WERI-Rb-1 (cell line): ENCODE data around the gene CCDC87.

Experiments
- DNase-seq: peaks from one replicate; pipeline ENCODE4 v3.0.0-alpha.2; 2020
- H3K27ac ChIP-seq: fragments of 250-450 bp; sonication (Bioruptor Pico); 2 replicates; pipeline ENCODE4 v1.5.1; 2020; ENCODE audit warnings: mild to moderate bottlenecking, moderate library complexity
- H3K27me3 ChIP-seq: fragments of 250-450 bp; sonication (Bioruptor Pico); 2 replicates; pipeline ENCODE4 v1.5.1; 2021; ENCODE audit warnings: mild to moderate bottlenecking, low read depth, moderate library complexity; ENCODE audit not compliant: insufficient read depth, severe bottlenecking
- H3K36me3 ChIP-seq: fragments of 250-450 bp; sonication (Bioruptor Pico); 2 replicates; pipeline ENCODE4 v1.5.1; 2020; ENCODE audit warnings: mild to moderate bottlenecking, moderate library complexity
- H3K4me3 ChIP-seq: 2 replicates; pipeline ENCODE4 v1.5.1; 2011; ENCODE audit warnings: low read depth, mild to moderate bottlenecking, control low read depth, low read length
- H3K9me3 ChIP-seq: fragments of 250-450 bp; sonication (Bioruptor Pico); 2 replicates; pipeline ENCODE4 v1.5.1; 2021; ENCODE audit warnings: mild to moderate bottlenecking, moderate library complexity; ENCODE audit not compliant: severe bottlenecking
- CTCF ChIP-seq: IDR thresholded peaks from 2 replicates; pipeline ENCODE4 v1.5.1; 2011; ENCODE audit warnings: low read depth, mild to moderate bottlenecking, control low read depth, inconsistent platforms, low read length

CCDC87 gene

DNA sequence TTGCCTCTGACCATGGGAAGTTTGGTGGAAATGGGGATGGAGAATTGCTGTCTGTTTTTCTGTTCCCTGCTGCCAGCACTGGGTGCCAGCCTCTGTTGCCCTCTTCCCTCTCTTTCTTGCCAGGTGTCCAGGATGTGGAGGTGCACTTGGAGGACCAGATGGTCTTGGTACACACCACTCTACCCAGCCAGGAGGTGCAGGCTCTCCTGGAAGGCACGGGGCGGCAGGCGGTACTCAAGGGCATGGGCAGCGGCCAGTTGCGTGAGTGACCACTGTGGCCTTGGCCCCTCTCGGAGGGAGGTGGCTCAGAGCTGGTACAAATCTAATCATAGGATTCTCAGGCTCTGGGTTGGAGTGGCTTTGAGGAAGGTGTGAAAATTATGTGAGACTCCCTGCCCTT lies 6.1 kb upstream of the CCDC87 start:
- H3K27ac ChIP-seq = no peak overlapping the region
- no peak for TF ChIP-seq CTCF
- DNase-seq = no peak
- no peaks in the 10 kb centered on the region for H3K36me3 ChIP-seq
- H3K9me3 ChIP-seq = peaks cover 8% of the 10 kb centered on the region
- H3K27me3 ChIP-seq = no peaks in the 10 kb centered on the region
- H3K4me3 ChIP-seq = no peak overlapping the region

DNA sequence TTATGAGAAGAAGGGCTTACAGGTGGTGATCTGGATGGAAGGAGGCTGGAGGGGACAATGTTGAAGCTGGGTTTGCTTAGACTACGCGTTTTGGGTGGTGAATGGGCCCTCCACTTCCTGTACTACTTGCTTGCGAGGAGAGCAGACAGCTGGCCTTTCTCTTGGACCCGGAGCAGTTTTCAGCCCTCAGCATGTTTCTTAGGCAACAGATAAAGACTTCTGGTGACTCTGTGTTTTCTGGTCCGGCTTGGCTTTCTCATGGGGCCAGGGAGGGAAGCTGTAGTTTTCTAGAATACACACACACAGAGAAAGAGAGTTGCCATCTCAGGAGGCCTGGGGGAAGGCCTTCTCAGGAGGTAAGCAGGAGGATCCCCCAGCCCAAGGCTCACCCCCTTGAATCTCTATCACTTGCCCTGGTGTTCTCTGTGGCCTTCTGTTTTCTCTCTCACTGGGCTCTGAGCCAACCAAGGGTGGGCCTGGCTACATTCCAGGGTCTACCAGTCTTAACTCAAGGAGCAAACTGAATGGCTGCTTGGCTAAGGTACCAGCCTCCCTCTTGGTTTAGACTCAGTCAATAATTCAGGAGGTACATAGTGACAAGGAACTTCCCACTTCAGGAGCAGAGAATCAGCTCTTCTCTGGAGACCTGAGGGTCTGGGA lies 2.5 kb upstream of the CCDC87 start:
- H3K9me3 ChIP-seq = peaks cover 27% of the 10 kb centered on the region
- H3K4me3 ChIP-seq = no peak overlapping the region
- H3K27me3 ChIP-seq = no peaks in the 10 kb centered on the region
- H3K27ac ChIP-seq = peak overlapping the region; percentile 71
- TF ChIP-seq CTCF = no peak
- H3K36me3 ChIP-seq = no peaks in the 10 kb centered on the region
- peak; percentile 67 for DNase-seq

DNA sequence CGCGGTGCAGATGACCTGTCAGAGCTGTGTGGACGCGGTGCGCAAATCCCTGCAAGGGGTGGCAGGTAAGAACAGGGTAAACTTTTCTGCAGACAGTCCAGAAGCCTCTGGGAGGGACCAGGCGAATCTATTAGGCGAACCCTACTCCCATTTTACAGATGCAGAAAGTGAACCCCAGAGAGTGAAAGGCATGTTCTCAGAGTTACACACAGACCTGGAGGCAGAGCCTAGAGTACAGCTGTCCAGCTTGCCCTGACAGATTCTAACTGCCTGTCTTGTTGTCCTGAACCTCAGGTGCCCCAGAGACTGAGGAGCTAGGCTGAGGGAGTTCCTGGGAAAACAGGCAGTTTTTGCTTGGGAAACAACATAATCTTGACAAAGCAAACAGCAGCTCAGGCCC lies 787 bp upstream of the CCDC87 start:
- no peak overlapping the region for H3K27ac ChIP-seq
- DNase-seq = no peak
- no peak overlapping the region for H3K4me3 ChIP-seq
- no peaks in the 10 kb centered on the region for H3K27me3 ChIP-seq
- no peak for TF ChIP-seq CTCF
- peaks cover 34% of the 10 kb centered on the region for H3K9me3 ChIP-seq
- no peaks in the 10 kb centered on the region for H3K36me3 ChIP-seq

- H3K4me3 ChIP-seq = no peak overlapping the region
- H3K36me3 ChIP-seq = no peaks in the 10 kb centered on the region
- TF ChIP-seq CTCF = no peak
- H3K27ac ChIP-seq = no peak overlapping the region
- H3K9me3 ChIP-seq = peaks cover 34% of the 10 kb centered on the region
- H3K27me3 ChIP-seq = no peaks in the 10 kb centered on the region
- no peak for DNase-seq
Measured at GRCh38 chr11:66593303-66593635, 406 bp upstream of the CCDC87 start.

- H3K27ac ChIP-seq = no peak overlapping the region
- H3K4me3 ChIP-seq = no peak overlapping the region
- no peak for TF ChIP-seq CTCF
- no peak for DNase-seq
- no peaks in the 10 kb centered on the region for H3K36me3 ChIP-seq
- H3K27me3 ChIP-seq = no peaks in the 10 kb centered on the region
- peaks cover 40% of the 10 kb centered on the region for H3K9me3 ChIP-seq
Measured at GRCh38 chr11:66591175-66591574, 1.7 kb downstream of the CCDC87 start.
